Left kidney (tissue), 1 donor: ENCODE data around the gene RHOT2. TPM values are rescaled to one million over a fixed set of nuclear protein-coding genes. Genes with fewer than 3 reads are reported as not detected.

Source experiments
- polyA plus RNA-seq: library from polyadenylated mRNA; unstranded; fragments of 120-200 nt; gene quantifications from one replicate; pipeline ENCODE4 v1.2.1, GENCODE V29; 2013; ENCODE audit not compliant: insufficient read length

RHOT2 gene
- polyA plus RNA-seq, 1 donor = 70.8 TPM

Other genes starting within 250 kb of the RHOT2 start
- 127 TPM for gene RAB11FIP3, start 242.5 kb upstream of the RHOT2 start, polyA plus RNA-seq
- gene CAPN15, start 140.4 kb upstream of the RHOT2 start, polyA plus RNA-seq = 23.8 TPM
- gene PRR35, start 107.7 kb upstream of the RHOT2 start, polyA plus RNA-seq = 6.6 TPM
- gene NHLRC4, start 101.1 kb upstream of the RHOT2 start, polyA plus RNA-seq = 4.7 TPM
- gene PIGQ, start 98.2 kb upstream of the RHOT2 start, polyA plus RNA-seq = 60.9 TPM
- gene RAB40C, start 78.1 kb upstream of the RHOT2 start, polyA plus RNA-seq = 17.3 TPM
- 1.5 TPM for gene WFIKKN1, start 37.1 kb upstream of the RHOT2 start, polyA plus RNA-seq
- gene METTL26, start 31.8 kb upstream of the RHOT2 start, polyA plus RNA-seq = 38.0 TPM
- gene MCRIP2, start 26.3 kb upstream of the RHOT2 start, polyA plus RNA-seq = 15.5 TPM
- gene WDR90, start 18.8 kb upstream of the RHOT2 start, polyA plus RNA-seq = 42.2 TPM
- 1.7 TPM for gene RHBDL1, start 7.5 kb downstream of the RHOT2 start, polyA plus RNA-seq
- gene STUB1, start 12.3 kb downstream of the RHOT2 start, polyA plus RNA-seq = 107 TPM
- gene JMJD8, start 16.2 kb downstream of the RHOT2 start, polyA plus RNA-seq = 51.4 TPM
- 10.2 TPM for gene WDR24, start 22.3 kb downstream of the RHOT2 start, polyA plus RNA-seq
- 0.75 TPM for gene FBXL16, start 37.7 kb downstream of the RHOT2 start, polyA plus RNA-seq
- 6.3 TPM for gene METRN, start 47.0 kb downstream of the RHOT2 start, polyA plus RNA-seq
- gene ANTKMT, start 53.0 kb downstream of the RHOT2 start, polyA plus RNA-seq = 9.0 TPM
- gene CCDC78, start 58.3 kb downstream of the RHOT2 start, polyA plus RNA-seq = 2.0 TPM
- gene HAGHL, start 59.0 kb downstream of the RHOT2 start, polyA plus RNA-seq = 3.3 TPM
- gene CIAO3, start 72.9 kb downstream of the RHOT2 start, polyA plus RNA-seq = 26.7 TPM
- gene MSLN, start 92.6 kb downstream of the RHOT2 start, polyA plus RNA-seq = 17.1 TPM
- gene RPUSD1, start 120.2 kb downstream of the RHOT2 start, polyA plus RNA-seq = 10.7 TPM
- gene CHTF18, start 120.5 kb downstream of the RHOT2 start, polyA plus RNA-seq = 22.9 TPM
- 0.42 TPM for gene GNG13, start 132.6 kb downstream of the RHOT2 start, polyA plus RNA-seq